GM23338 (cell line): ENCODE results near the gene TMEM178B.

Experiments used
- CTCF ChIP-seq, 2 experiments: fragments of 200-600 bp in 1 of 2; sonication (generic) in 1 of 2; conservative IDR thresholded peaks; 2 replicates each; pipeline versions ENCODE4 v1.5.1 to v1.6.1; 2016 to 2017; ENCODE audit warnings: antibody characterized with exemption in 2 of 2, low read depth in 2 of 2, mild to moderate bottlenecking in 2 of 2, moderate library complexity in 1 of 2
- EZH2 ChIP-seq: fragments of 200-600 bp; sonication (generic); IDR thresholded peaks from one replicate; pipeline ENCODE4 v1.8.0; 2017; ENCODE audit warnings: antibody characterized with exemption, mild to moderate bottlenecking, low read depth; ENCODE audit not compliant: unreplicated experiment
- POLR2AphosphoS5 ChIP-seq: IDR thresholded peaks from 2 replicates; pipeline ENCODE4 v1.6.1; 2016; ENCODE audit warnings: antibody characterized with exemption, low read depth
- REST ChIP-seq: IDR thresholded peaks from one replicate; pipeline ENCODE4 v1.6.1; 2018; ENCODE audit warnings: antibody characterized with exemption; ENCODE audit not compliant: unreplicated experiment

- TF ChIP-seq CTCF (conservative IDR thresholded peaks at IDR 0.05; ENCODE audit: low read depth in 2 of 2) (no peak), POLR2AphosphoS5 (no peak), EZH2 (no peak), REST (no peak)
Observed at GRCh38 chr7:141071855-141072547, 1.9 kb upstream of the TMEM178B start.
